ENCODE data around the gene AK4.

AK4 gene

GRCh38 chr1:65209005-65209885 is 61.2 kb downstream of the AK4 start:
- Histone ChIP-seq H3K4me3 (ENCODE audit: insufficient read depth, low read depth, low read length, poor library complexity, severe bottlenecking) (no peak overlapping the region), H3K27me3 (replicated peaks; ENCODE audit: control insufficient read depth, insufficient read depth, low read length, poor library complexity, severe bottlenecking) (no peaks in the 10 kb centered on the region), H3K4me1 (ENCODE audit: control insufficient read depth, insufficient read depth, low read length, poor library complexity, severe bottlenecking) (no peaks in the 10 kb centered on the region), H3K36me3 (ENCODE audit: control insufficient read depth, insufficient read depth, low read length) (no peaks in the 10 kb centered on the region), H3K9me3 (ENCODE audit: control insufficient read depth, low read length) (no peaks in the 10 kb centered on the region), H3K27ac (ENCODE audit: insufficient read depth, low read length, poor library complexity, severe bottlenecking) (no peak overlapping the region)
- DNase-seq: no peak

- no peak overlapping the region for H3K4me3 ChIP-seq (ENCODE audit: insufficient read depth, low read depth, low read length, poor library complexity, severe bottlenecking)
- DNase-seq: no peak
- no peaks in the 10 kb centered on the region for H3K4me1 ChIP-seq (ENCODE audit: control insufficient read depth, insufficient read depth, low read length, poor library complexity, severe bottlenecking)
- H3K27ac ChIP-seq (ENCODE audit: insufficient read depth, low read length, poor library complexity, severe bottlenecking): no peak overlapping the region
- H3K27me3 ChIP-seq (replicated peaks; ENCODE audit: control insufficient read depth, insufficient read depth, low read length, poor library complexity, severe bottlenecking): no peaks in the 10 kb centered on the region
- H3K36me3 ChIP-seq (ENCODE audit: control insufficient read depth, insufficient read depth, low read length): no peaks in the 10 kb centered on the region
- H3K9me3 ChIP-seq (ENCODE audit: control insufficient read depth, low read length): no peaks in the 10 kb centered on the region
Observed at GRCh38 chr1:65210325-65210724, 62.3 kb downstream of the AK4 start.

GRCh38 chr1:65211331-65211730 is 63.3 kb downstream of the AK4 start:
- H3K4me1 ChIP-seq (ENCODE audit: control insufficient read depth, insufficient read depth, low read length, poor library complexity, severe bottlenecking): no peaks in the 10 kb centered on the region
- DNase-seq: no peak
- no peak overlapping the region for H3K4me3 ChIP-seq (ENCODE audit: insufficient read depth, low read depth, low read length, poor library complexity, severe bottlenecking)
- H3K9me3 ChIP-seq (ENCODE audit: control insufficient read depth, low read length): no peaks in the 10 kb centered on the region
- no peaks in the 10 kb centered on the region for H3K27me3 ChIP-seq (replicated peaks; ENCODE audit: control insufficient read depth, insufficient read depth, low read length, poor library complexity, severe bottlenecking)
- H3K36me3 ChIP-seq (ENCODE audit: control insufficient read depth, insufficient read depth, low read length): no peaks in the 10 kb centered on the region
- no peak overlapping the region for H3K27ac ChIP-seq (ENCODE audit: insufficient read depth, low read length, poor library complexity, severe bottlenecking)

GRCh38 chr1:65213271-65214023 is 65.4 kb downstream of the AK4 start:
- Histone ChIP-seq H3K4me1 (ENCODE audit: control insufficient read depth, insufficient read depth, low read length, poor library complexity, severe bottlenecking) (no peaks in the 10 kb centered on the region), H3K27me3 (replicated peaks; ENCODE audit: control insufficient read depth, insufficient read depth, low read length, poor library complexity, severe bottlenecking) (no peaks in the 10 kb centered on the region), H3K36me3 (ENCODE audit: control insufficient read depth, insufficient read depth, low read length) (no peaks in the 10 kb centered on the region), H3K27ac (ENCODE audit: insufficient read depth, low read length, poor library complexity, severe bottlenecking) (no peak overlapping the region), H3K4me3 (ENCODE audit: insufficient read depth, low read depth, low read length, poor library complexity, severe bottlenecking) (no peak overlapping the region), H3K9me3 (ENCODE audit: control insufficient read depth, low read length) (no peaks in the 10 kb centered on the region)
- no peak for DNase-seq

DNA sequence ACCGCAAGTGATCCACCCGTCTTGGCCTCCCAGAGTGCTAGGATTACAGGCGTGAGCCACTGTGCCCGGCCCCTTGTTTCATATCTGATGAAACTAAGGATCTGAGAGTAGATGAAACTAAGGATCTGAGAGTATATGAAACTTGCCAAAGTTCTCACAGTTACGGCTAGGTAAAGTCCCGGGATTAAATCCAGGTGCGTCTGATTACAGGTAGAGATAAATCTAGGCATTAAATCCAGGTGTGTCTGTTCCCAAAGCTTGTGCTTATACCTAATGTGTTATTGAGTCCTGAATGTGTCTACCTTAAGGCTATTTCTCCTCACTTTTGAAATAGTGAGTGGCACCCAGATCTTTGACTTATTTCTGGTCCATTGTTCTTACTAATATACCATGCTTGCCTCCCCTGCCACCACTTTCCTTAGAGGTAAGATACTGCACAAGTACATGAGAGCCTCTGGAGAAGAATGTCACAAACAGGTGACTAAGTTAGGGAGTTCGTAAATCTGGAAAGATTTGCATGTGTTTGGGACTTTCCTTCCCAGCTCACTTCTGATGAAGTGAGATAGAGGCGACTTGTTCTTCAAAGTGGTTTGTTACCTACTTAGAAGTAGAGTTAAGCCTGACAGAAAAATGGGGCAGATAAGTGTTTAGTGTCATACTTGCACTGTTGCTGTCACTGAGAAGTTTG is 66.5 kb downstream of the AK4 start:
- no peak overlapping the region for H3K27ac ChIP-seq (ENCODE audit: insufficient read depth, low read length, poor library complexity, severe bottlenecking)
- no peaks in the 10 kb centered on the region for H3K4me1 ChIP-seq (ENCODE audit: control insufficient read depth, insufficient read depth, low read length, poor library complexity, severe bottlenecking)
- DNase-seq: no peak
- no peaks in the 10 kb centered on the region for H3K36me3 ChIP-seq (ENCODE audit: control insufficient read depth, insufficient read depth, low read length)
- no peaks in the 10 kb centered on the region for H3K9me3 ChIP-seq (ENCODE audit: control insufficient read depth, low read length)
- no peak overlapping the region for H3K4me3 ChIP-seq (ENCODE audit: insufficient read depth, low read depth, low read length, poor library complexity, severe bottlenecking)
- H3K27me3 ChIP-seq (replicated peaks; ENCODE audit: control insufficient read depth, insufficient read depth, low read length, poor library complexity, severe bottlenecking): no peaks in the 10 kb centered on the region

- no peak overlapping the region for H3K27ac ChIP-seq (ENCODE audit: insufficient read depth, low read length, poor library complexity, severe bottlenecking)
- no peaks in the 10 kb centered on the region for H3K36me3 ChIP-seq (ENCODE audit: control insufficient read depth, insufficient read depth, low read length)
- H3K9me3 ChIP-seq (ENCODE audit: control insufficient read depth, low read length): no peaks in the 10 kb centered on the region
- no peaks in the 10 kb centered on the region for H3K4me1 ChIP-seq (ENCODE audit: control insufficient read depth, insufficient read depth, low read length, poor library complexity, severe bottlenecking)
- no peak for DNase-seq
- H3K27me3 ChIP-seq (replicated peaks; ENCODE audit: control insufficient read depth, insufficient read depth, low read length, poor library complexity, severe bottlenecking): no peaks in the 10 kb centered on the region
- H3K4me3 ChIP-seq (ENCODE audit: insufficient read depth, low read depth, low read length, poor library complexity, severe bottlenecking): no peak overlapping the region
Observed at GRCh38 chr1:65216989-65217388, 69.0 kb downstream of the AK4 start.

DNA sequence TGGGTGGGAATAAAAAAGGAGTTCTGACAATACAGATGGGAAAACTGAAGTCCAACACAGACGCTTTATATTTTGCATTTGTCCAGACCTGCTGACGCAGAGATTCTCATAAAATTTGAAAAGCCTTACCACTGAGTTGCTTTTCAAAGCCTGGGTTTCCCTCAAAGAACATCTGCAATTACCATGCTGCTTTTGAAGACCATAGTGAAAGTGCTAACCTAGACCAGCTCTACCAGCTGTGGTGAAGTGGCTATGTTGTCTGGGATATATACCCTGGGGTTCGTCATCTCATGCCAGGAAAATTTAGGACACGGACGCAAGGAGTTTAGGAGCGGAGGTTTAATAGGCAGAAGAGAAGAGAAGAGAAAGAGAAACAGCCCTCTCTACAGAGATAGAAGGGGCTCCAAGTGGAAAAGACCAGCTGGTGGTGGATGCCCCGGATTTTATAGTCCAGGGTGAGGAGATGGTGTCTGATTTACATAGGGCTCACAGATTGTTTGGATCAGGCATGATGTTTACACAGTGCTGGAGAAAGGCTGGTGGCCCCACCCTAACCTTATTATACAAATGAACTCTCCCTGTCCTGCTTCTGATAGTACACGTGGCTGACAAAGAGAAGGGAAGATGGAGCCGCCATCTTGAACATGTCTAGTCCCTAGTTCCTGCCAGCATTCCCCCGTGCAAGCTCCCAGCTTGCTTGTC is 73.8 kb downstream of the AK4 start:
- no peak for DNase-seq
- Histone ChIP-seq H3K27me3 (replicated peaks; ENCODE audit: control insufficient read depth, insufficient read depth, low read length, poor library complexity, severe bottlenecking) (no peaks in the 10 kb centered on the region), H3K27ac (ENCODE audit: insufficient read depth, low read length, poor library complexity, severe bottlenecking) (no peak overlapping the region), H3K9me3 (ENCODE audit: control insufficient read depth, low read length) (no peaks in the 10 kb centered on the region), H3K36me3 (ENCODE audit: control insufficient read depth, insufficient read depth, low read length) (no peaks in the 10 kb centered on the region), H3K4me1 (ENCODE audit: control insufficient read depth, insufficient read depth, low read length, poor library complexity, severe bottlenecking) (no peaks in the 10 kb centered on the region), H3K4me3 (ENCODE audit: insufficient read depth, low read depth, low read length, poor library complexity, severe bottlenecking) (no peak overlapping the region)

DNA sequence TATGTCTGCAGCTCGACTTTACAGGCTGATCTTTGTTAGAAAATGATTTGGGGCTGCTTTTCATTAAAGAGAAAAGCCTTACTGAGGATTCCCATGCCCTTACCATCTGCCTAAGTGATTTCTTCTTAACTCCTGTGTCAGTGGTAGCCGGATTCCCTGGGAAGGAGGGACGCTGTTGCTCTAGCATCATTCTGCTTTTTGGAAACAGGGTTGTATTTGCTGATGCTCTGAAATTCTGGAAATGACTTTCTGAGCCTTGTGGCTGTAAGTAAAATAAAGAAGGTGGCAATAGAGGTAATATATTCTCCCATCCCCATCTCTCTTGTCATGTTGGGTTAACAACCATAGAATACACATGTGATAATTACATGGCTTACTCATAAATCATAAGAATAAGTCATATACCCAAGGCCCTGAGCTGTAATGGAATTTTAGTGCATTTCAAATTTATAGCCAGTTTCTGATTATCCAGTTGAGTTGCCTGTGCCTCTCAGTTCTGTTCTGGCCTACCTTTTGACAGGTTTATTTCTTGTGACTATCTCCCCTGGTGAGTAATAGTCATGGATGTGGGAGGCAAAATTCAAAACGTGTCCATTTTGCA is 74.4 kb downstream of the AK4 start:
- no peaks in the 10 kb centered on the region for H3K36me3 ChIP-seq (ENCODE audit: control insufficient read depth, insufficient read depth, low read length)
- H3K9me3 ChIP-seq (ENCODE audit: control insufficient read depth, low read length): no peaks in the 10 kb centered on the region
- DNase-seq: no peak
- no peak overlapping the region for H3K27ac ChIP-seq (ENCODE audit: insufficient read depth, low read length, poor library complexity, severe bottlenecking)
- no peaks in the 10 kb centered on the region for H3K4me1 ChIP-seq (ENCODE audit: control insufficient read depth, insufficient read depth, low read length, poor library complexity, severe bottlenecking)
- H3K4me3 ChIP-seq (ENCODE audit: insufficient read depth, low read depth, low read length, poor library complexity, severe bottlenecking): no peak overlapping the region
- no peaks in the 10 kb centered on the region for H3K27me3 ChIP-seq (replicated peaks; ENCODE audit: control insufficient read depth, insufficient read depth, low read length, poor library complexity, severe bottlenecking)

DNA sequence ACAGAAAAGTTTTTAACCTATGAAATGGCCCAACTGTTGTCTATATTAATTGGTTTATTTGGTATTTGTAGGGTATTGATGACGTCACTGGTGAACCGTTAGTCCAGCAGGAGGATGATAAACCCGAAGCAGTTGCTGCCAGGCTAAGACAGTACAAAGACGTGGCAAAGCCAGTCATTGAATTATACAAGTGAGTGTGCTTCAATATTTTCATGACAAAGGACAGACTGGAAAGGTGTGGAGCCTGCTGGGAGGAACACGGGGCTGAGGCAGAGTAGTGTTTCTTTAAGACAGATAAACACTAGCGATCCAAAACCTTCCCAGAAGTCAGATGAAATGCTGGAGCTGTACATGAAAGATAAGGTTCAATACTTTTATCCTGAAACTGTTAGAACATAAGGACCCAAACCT is 76.7 kb downstream of the AK4 start:
- Histone ChIP-seq H3K4me1 (ENCODE audit: control insufficient read depth, insufficient read depth, low read length, poor library complexity, severe bottlenecking) (no peaks in the 10 kb centered on the region), H3K36me3 (ENCODE audit: control insufficient read depth, insufficient read depth, low read length) (no peaks in the 10 kb centered on the region), H3K27me3 (replicated peaks; ENCODE audit: control insufficient read depth, insufficient read depth, low read length, poor library complexity, severe bottlenecking) (no peaks in the 10 kb centered on the region), H3K27ac (ENCODE audit: insufficient read depth, low read length, poor library complexity, severe bottlenecking) (no peak overlapping the region), H3K9me3 (ENCODE audit: control insufficient read depth, low read length) (no peaks in the 10 kb centered on the region), H3K4me3 (ENCODE audit: insufficient read depth, low read depth, low read length, poor library complexity, severe bottlenecking) (no peak overlapping the region)
- DNase-seq: no peak
